GM18508 (cell line): ENCODE results near the gene MATN4.

Source experiments
- ATAC-seq: cut with Tn5 transposase; IDR thresholded peaks from one replicate; pipeline ENCODE4 v1.9.1; 2021; ENCODE audit warnings: moderate number of reproducible peaks; ENCODE audit not compliant: insufficient read depth, unreplicated experiment

MATN4 gene

DNA sequence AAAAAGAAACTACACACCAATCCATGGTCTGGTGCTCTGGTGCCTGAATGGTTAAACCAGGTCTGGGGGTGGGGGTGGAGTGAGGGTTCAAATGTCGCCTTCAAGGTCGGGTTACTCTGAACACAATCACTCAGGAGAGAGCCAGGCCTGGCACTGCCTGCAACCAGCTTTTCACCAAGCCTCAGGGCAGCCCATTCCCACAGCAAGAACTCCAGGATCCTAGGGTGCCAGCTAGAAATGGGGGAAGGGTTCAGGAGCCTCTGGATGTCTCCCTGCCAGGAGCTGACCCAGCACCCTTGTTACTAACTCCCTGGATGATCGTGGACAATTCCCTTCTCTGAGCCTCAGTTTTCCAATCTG, 33.5 kb upstream of the MATN4 start:
- no peak for ATAC-seq

DNA sequence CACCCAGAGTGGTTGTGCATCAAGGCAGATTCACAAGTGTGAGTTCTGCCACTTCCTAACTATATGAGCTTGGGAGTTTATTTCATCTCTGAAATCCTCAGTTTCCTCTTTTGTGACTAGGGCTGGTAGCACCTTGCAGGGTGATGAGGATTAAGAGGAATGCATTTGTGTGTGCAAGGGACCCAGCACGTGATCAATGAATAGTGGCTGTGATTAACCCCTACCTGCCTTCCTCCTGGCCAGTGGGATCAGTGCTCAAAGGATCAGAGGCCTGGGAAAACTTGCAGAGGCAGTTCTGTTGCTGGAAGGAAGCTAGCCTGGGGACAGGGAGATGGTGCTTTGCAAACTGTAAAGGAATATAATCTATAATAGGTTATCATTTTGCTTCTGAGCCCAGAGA, 32.9 kb upstream of the MATN4 start:
- no peak for ATAC-seq

DNA sequence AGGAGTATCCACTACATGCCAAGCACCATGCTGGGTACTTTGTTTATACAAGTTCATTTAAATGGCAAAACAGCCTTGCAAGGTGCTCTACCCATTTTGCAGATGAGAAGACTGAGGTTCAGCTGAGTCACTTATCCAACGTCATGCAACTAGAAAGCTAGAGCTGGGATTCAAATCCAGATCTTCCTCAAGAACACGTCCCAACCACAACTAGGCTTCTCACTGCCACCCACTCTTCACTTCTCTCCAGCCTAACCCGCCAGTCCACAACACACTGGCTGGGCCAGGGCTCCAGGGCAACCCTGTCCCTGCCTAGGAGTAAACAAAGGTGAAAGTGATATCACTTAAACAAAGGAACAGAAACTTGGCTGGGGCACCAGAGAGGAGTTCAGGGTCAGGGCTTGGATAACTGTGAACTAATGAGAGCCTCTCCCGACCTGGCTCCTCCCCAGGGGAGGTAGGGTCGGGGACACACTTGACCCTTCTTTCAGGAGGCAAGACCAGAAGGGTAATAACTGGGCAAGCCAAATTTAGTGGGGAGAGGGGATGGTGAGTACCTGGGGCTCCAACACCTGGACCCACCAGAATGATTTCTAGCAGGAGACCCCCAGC, 32.2 kb upstream of the MATN4 start:
- ATAC-seq = no peak

DNA sequence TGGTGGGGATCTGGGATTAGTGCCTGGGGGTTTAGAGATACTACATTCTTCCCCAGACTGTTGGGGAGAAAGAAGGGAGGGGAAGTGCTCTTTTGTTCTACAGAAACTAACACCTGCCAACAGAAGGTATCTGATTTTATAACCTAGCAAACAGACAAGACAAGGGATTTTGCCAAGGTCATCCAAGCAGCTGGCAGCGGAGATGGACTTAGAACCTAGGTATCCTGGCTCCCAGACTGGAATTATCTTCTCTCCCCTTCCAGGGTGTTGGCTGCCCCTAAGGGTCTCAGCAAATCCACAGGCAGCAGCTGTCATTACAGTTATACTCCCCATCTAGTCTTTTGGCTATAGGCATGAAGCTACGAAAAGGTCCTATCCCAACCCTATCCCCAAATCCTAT, 31.7 kb upstream of the MATN4 start:
- no peak for ATAC-seq

DNA sequence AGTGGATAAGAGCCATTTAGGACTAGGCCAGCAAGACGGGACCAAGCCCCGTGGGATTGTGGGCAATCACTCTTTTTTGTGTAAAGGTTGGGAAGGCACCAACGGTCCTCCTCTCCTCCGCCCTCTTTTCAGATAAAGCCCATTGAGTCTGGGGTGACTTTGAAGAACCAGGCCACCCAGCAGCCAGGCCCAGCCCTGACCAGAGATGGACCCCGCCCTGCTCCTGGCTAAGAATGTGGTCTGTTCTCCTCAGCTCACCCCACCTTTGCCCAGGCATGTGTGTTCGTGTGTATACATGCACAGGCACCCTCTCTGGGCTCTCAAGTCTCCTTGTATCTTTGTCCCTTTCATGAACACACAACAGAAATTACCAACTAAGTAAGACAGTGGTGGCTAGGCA, 31.0 kb upstream of the MATN4 start:
- ATAC-seq = no peak

DNA sequence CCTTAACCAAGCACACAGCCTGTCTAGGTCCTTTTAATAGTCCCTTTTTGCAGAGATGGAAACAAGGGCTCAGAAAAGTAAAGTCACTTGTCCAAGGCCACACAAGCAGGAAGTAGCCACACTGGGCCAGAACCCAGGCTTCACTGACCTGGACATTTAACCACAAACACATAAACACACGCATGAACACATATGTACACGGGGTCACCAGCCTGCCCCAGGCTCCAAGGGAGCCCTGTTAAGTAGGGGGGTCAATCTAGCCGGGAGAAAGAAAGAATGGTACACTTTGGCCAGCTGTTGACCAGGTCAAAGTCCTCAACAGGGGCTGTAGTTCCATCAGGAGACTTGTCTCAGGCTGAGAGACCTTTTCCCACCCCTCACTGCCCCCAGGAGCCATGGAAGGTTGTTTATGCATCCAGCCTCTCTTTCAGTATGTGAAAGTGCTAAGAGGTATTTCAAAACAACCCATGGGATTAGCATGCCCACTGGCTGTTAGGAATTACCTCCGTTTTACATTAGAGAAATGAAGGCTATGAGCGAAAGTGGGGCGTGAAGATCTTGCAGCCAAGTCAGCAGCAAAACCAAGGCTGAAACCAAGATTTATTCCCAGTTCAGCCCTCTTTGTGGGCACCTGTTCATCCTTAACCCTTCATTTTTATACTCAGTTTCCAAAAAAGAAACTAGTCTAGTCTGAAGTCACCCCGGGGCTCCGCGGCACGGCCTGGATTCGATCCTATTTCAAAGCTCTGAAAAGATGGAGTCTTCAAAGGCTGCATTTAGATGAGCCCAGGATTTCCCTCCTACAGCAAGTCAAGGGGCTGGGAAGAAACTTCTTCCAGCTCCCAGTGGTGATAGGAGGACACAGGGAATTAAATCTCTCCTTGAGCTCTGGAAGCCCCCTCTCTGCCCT, 30.3 kb upstream of the MATN4 start:
- no peak for ATAC-seq

DNA sequence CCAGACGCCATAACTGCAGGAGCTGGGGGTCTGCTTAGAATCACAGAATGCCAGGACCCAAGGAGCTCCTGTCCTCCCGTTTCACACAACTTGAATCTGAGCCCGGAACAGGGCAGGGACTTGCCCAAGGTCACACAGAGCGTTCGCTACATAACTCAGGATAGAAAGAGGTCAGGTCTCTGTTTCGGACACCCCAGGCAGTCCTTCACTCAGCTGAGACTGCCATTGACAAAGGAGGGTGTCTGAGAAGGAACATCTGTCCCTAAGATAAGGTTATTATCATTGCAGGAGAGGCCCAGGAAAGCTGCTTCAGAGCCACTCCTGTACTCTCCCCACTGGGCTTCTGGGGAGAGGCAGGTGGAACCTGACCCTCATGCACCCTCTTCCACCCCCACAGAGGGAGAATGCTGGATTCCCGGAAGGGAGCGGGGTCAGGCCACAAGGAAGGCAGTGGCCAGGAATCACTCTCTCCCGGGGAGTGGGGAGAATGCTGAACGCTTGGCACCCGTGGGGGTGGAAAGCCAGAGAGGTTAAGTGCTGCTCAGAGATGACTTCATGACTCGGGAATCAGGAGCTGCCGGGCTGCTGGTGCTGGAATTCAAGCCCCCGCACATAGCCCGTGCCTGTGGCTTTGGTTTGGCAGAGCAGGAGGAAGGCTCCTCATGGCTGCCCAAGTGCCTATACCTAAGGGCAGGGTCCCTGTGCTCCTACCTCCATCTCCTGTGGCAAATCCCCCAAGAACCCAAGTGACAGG, 29.4 kb upstream of the MATN4 start:
- ATAC-seq = no peak

DNA sequence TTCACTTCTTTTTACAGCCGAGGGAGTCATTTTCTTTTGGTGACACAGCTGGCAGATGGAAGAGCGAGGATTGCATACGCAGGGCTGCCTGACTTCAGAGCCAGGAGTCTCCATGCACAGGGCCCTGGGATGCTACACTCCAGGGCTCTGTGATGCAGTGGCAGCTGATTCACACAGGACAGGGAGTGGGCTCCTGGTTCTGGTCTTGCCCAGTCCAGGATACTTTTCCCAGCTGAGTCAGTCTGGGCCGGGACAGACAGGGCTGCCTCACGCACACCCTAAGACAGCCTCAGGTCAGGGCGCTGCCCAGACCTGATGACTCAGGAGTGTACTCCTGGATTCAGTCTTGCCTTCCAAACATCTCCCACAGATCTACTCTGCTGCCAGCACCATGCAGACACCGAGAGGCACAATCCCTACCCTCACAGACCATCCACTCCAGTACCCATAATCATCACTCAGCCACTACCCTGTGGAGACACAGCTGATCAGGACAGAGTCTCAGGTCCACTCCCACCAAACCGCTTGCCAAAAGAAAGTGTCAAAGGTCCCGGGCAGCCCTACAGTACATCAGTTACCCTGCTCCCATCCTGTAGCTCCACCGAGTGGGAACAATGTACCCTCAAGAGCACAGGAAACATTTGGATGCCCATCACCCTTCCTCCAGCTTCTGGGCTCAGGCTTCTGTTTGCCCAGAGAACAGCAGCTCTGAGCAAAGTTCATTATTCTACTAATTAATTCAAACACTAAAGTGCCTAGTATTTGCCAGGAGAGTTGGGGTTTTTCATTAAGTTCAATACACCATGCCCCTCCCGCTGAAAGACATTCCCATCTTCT, 28.6 kb upstream of the MATN4 start:
- ATAC-seq = no peak

DNA sequence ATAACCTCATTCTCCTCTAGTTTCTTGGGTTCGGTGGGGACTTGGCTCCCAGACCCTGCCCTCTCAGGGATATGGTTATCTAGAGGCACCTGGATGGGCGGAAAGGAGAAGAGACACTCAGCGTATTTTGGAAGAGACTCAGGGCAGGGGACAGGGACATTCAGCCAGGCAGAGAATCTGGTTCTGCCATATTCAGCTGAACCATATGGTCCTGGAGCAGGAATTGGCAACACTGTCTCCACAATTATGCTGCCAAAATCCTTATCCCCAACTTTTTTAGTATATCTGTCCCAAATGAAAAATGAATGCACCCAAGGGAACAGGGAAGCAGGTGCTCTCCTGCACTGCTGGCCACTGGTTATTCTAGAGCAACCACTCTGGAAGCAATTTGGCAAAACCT, 22.4 kb upstream of the MATN4 start:
- ATAC-seq = no peak

DNA sequence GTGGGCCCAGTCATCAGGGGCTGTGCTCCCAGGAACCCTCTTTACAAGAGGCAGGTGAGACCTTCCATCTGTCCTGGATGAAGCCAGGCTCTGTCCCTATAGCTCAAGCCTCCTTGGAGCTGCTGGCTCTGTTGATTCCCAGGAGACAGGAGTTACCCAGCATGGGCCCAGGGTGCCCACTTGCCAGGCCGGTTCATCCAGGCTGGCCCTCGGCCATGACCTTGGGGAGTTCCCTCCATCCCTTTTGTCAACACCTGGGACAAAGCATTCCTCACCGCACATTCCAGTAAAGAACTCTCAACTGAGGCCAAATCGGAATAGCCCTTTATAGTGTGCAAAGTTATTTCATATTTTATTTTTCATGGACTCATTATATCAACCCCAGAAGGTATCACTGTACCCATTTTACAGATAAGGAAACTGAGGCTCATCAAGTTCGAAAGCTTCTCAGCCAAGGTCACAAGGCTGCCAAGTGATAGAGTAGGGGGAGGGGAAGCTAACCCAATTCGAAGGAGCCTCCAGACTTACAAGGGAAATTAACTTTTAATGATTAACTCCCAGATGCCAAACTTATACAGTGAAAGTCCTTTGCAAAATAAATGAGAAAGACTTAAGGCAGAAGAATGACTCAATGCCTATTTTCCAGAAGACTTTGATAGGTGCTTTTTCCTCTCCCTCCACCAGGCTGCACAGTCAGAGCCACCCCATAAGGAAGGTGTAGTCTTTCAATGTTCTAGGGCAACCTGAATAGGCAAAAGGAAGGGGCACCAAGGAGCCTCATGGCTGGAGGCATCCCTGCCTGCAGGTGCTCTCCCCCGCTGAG, 21.6 kb upstream of the MATN4 start:
- no peak for ATAC-seq

DNA sequence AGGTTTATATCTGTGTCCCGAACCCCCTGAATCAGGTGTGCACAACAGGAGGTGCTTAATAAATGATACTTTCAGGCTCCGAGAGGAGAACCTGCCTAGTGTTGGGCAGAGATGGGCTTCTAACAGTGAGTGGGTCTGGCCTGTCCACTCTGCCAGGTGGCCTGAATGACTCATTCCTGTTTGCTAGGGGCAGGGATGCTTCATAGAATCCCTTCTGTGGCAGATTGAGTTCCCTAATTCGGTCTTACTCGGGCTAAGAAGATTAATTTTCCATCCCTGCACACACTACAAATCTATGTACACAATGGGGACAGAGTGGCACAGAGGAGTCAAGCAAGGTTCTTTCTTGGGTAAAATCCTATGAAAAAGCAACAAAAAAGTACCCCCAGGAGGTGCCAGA, 20.4 kb upstream of the MATN4 start:
- no peak for ATAC-seq

DNA sequence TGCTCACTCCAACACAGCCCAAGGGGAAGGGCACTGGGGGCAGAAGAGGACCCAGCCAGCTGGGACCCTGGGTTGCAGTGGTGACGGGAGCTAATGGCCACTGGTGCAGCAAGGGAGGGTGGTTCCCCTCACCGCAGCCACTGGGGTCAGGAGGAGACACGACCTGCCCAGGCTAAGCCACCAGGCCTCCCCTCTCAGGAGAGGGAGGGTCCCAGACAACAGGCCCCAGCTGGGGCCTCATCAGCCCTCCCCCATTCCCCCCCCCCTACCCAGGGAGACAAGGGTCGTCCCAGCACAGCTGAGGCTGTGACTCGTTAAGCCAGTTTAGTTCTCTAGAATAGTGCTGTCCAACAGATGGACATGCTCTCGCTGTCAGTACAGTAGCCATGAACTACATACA, 17.3 kb upstream of the MATN4 start:
- no peak for ATAC-seq

DNA sequence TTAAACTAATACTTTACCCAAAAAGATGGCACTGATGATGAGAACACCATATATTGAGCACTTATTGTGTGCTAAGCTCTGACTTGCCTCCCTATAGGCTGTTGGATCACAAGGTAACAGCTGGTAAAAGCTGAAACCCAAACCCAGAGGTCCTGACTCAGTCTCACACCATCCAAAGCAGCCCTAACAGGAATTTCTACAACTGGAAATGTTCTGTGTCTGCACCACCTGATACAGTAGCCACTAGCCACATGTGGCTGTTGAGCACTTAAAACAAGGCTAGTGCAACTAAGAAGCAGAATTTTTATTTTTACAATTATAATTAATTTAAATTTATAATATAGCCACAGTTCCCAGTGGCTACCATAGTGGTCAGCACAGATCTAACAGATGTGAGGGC, 15.6 kb upstream of the MATN4 start:
- no peak for ATAC-seq

DNA sequence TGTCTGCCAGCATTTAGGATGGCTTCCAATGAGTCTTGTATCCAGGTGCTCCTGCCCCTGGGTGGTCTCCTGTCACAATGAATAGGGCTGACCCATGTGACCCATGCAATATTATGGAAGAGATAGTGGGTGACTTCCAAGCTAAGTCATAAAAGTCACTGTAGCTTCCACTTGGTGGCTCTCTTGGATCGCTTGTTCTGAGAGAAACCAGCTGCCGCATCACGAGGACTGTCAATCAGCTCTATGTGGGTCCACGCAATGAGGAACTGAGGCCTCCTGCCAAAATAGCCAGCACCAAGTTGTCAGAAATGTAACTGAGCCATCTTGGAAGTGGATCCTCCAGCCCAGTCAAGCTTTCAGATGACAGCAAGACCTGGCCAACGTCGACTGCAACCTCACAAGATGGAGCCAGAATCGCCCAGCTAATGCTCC, 14.9 kb upstream of the MATN4 start:
- ATAC-seq = no peak

DNA sequence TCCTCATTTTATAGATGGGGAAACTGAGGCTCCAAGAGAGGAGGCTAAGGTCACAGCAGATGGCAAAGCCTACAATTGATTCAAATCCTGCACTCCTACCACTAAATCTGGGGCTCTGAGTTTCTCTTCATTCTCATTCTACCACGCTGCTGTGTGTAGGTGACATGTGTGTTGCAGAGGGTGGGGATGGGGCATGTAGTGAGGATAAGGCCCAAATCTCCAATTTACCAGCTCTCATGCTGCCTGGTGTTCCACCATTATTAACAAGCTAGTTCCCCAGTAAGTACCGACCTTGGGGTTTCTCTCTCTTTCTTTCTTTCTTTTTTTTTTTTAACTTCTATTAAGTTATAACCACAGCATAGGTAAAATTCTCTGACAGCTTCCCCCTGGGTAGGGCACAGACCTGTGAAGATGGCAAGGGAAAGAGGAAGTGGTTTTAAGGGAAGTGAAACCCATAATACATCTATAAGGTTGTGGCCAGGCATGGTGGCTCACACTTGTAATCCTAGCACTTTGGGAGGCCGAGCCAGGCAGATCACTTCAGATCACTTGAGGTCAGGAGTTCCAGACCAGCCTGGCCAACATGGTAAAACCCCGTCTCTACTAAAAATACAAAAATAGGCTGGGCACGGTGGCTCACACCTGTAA, 13.0 kb upstream of the MATN4 start:
- ATAC-seq = no peak

DNA sequence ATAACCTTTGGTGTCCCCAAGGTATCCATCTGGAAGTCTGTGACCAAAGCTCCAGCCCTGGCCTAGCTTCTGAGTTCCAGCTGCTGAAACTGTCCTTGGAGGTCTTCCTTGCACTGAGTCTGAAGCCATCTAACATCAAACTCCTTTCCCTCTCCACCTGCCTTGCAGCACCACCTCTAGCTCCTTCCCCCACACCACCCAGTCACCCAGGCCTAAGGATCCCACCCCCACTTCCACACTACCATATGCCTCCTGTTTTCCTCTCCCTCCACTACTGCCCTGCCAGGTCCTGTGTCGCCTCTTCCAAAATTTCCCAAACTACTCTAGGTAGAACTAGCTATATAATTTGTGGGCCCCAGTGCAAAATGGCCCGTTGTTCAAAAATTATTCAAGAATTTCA, 10.8 kb upstream of the MATN4 start:
- no peak for ATAC-seq

DNA sequence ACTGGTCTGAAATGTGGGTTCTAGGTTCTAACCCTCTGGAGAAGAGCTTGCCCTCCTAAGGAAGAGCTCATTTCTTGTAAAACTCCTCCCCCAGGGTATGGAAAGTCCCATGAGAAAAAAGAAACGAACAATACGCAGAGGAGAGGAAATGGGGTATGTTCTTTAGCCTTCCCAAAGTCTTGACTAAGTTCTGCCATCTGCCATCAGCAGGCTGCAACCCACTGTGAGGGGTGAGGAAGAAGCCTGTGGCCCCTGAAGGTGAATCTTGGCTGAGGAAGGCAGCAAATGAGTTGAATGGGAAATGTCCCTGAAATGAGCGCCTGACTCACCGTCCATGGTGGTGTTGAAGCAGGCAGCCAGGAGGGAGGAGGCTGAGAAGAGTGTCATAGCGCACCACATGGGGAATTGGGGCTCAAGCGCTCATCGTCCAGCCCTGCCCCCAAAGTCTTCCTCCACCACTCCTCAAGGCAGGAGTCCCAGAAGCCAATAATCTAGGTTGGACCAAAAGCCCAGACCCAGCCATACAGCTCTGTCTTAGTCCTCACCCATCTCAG, 10.4 kb upstream of the MATN4 start:
- no peak for ATAC-seq

DNA sequence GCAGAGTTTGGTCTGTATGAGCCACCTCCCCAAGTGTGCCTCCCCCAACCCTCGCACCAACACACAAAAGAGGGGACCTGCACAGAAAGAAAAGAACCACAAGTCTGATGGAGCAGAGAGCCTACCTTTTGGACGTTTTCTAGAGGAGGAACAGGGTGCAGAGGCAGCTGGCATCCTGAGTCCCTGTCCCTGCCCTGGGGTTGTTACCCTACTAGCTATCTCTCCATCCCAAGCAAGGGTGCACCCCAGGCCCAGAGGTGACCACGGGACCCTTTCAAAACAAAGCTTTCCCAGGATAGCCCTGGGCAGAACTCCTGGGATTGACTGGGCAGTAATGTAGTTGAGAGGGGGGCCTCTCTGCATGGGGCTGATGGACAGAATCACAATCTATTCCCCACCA, 9.7 kb upstream of the MATN4 start:
- ATAC-seq = no peak
